ENCODE measurements around the gene EXOC2. TPM values are rescaled to one million over a fixed set of nuclear protein-coding genes. Genes with fewer than 3 reads are reported as not detected.

EXOC2 gene
- total RNA-seq, 1 donor from 2014 or later = 22.9 TPM

DNA sequence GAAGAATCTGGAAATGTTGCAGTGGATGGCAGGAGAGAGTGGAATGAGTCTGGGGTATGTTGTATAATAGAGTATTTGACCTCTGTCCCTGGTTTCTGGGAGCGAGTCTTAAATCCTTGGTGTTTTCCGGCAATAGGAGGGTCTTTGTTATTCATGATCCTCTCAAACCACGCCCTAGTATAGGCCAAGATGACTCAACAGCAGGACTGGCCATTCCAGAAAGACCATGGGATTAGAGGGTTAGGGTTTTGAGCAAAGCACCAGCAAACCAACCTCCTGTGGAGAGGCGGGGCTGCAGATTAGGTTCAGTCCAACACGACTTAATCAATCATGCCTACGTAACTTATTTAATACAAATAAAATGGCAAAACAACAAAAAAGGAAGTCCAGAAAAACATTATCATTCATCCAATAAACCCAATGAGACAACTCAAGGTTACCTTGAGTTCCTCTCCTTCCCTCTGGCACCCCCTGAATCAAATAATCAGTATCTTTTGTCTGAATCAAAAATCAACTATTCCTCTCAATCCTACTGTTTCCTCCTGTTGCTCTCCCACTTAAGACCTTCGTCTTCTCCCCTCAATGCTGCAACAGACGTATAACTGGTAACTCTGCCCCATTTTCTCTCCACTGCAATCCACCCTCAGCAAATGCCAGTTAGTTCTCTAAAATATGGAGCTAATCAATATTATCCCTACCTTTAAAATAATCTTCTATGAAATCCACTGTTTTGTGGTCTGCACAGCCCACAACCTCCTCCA lies 51.5 kb downstream of the EXOC2 start:
- Mint-ChIP-seq H3K27ac (no peak overlapping the region), H3K4me3 (no peak overlapping the region), H3K27me3 (no peaks in the 10 kb centered on the region), H3K9me3 (no peaks in the 10 kb centered on the region), H3K4me1 (ENCODE audit: unreplicated experiment) (no peaks in the 10 kb centered on the region), H3K36me3 (peaks cover 25% of the 10 kb centered on the region)
- no peak for DNase-seq (ENCODE audit: extremely low spot score, unreplicated experiment)
- no peak for TF ChIP-seq CTCF (conservative IDR thresholded peaks at IDR 0.05)

DNA sequence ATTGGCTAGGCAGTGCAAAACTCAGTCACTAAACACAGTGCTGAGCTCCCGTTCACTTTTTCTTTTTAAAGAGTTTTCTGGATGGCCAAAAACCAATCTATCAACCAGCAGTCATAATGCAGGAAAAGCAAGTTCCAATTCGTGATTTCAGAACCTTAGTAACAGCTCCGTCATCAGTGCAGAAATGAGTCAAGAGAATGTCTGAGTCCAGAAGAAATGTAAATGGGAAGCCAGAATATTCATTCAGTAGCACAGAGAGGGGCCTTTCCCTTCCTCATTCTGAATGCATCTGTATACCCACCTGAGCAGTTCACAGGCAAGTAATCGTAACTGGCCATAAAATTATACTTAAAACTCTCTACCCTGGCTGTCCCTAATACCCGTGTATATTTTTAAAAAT lies 56.5 kb downstream of the EXOC2 start:
- peaks cover 31% of the 10 kb centered on the region for H3K36me3 Mint-ChIP-seq
- no peaks in the 10 kb centered on the region for H3K9me3 Mint-ChIP-seq
- H3K4me1 Mint-ChIP-seq (ENCODE audit: unreplicated experiment) = no peaks in the 10 kb centered on the region
- no peak overlapping the region for H3K27ac Mint-ChIP-seq
- DNase-seq (ENCODE audit: extremely low spot score, unreplicated experiment) = no peak
- TF ChIP-seq CTCF (conservative IDR thresholded peaks at IDR 0.05) = no peak
- no peaks in the 10 kb centered on the region for H3K27me3 Mint-ChIP-seq
- H3K4me3 Mint-ChIP-seq = no peak overlapping the region

GRCh38 chr6:635233-635632 lies 57.7 kb downstream of the EXOC2 start:
- Mint-ChIP-seq H3K27ac (no peak overlapping the region), H3K4me3 (no peak overlapping the region), H3K9me3 (no peaks in the 10 kb centered on the region), H3K36me3 (peaks cover 26% of the 10 kb centered on the region), H3K27me3 (no peaks in the 10 kb centered on the region), H3K4me1 (ENCODE audit: unreplicated experiment) (no peaks in the 10 kb centered on the region)
- no peak for DNase-seq (ENCODE audit: extremely low spot score, unreplicated experiment)
- no peak for TF ChIP-seq CTCF (conservative IDR thresholded peaks at IDR 0.05)

GRCh38 chr6:633611-634010 lies 59.3 kb downstream of the EXOC2 start:
- H3K27ac Mint-ChIP-seq = no peak overlapping the region
- no peaks in the 10 kb centered on the region for H3K4me1 Mint-ChIP-seq (ENCODE audit: unreplicated experiment)
- no peak overlapping the region for H3K4me3 Mint-ChIP-seq

GRCh38 chr6:628766-629165 lies 64.2 kb downstream of the EXOC2 start:
- H3K4me1 Mint-ChIP-seq (ENCODE audit: unreplicated experiment) = peaks cover 14% of the 10 kb centered on the region
- peaks cover 19% of the 10 kb centered on the region for H3K36me3 Mint-ChIP-seq
- TF ChIP-seq CTCF (conservative IDR thresholded peaks at IDR 0.05) = no peak
- no peak for DNase-seq (ENCODE audit: extremely low spot score, unreplicated experiment)
- no peaks in the 10 kb centered on the region for H3K27me3 Mint-ChIP-seq
- no peak overlapping the region for H3K4me3 Mint-ChIP-seq
- H3K9me3 Mint-ChIP-seq = no peaks in the 10 kb centered on the region
- H3K27ac Mint-ChIP-seq = no peak overlapping the region

More at GRCh38 chr6:633611-634010, 59.3 kb downstream of the EXOC2 start:
- Mint-ChIP-seq H3K36me3 (peaks cover 26% of the 10 kb centered on the region), H3K27me3 (no peaks in the 10 kb centered on the region), H3K9me3 (no peaks in the 10 kb centered on the region)
- no peak for DNase-seq (ENCODE audit: extremely low spot score, unreplicated experiment)
- TF ChIP-seq CTCF (conservative IDR thresholded peaks at IDR 0.05) = no peak
